ENCODE data around the gene INTS1. TPM values are rescaled to one million over a fixed set of nuclear protein-coding genes. Genes with fewer than 3 reads are reported as not detected.

INTS1 gene
- total and polyA plus RNA-seq, 4 donors = 31.2 to 121 (median 46.0) TPM

GRCh38 chr7:1441615-1442354 lies 62.4 kb downstream of the INTS1 start:
- no peak for DNase-seq
- Histone ChIP-seq H3K9ac (ENCODE audit: insufficient read depth in 1 of 2, low read length in 2 of 2) (no peak overlapping the region), H3K4me3 (no peak overlapping the region), H3K27ac (ENCODE audit: low read depth in 1 of 2, low read length in 1 of 2) (no peak overlapping the region), H3K36me3 (ENCODE audit: control insufficient read depth in 4 of 4, insufficient read depth in 4 of 4, low read length in 4 of 4) (peaks cover 0 to 50% (median 0%) of the 10 kb centered on the region in 4 donors), H3K27me3 (ENCODE audit: control insufficient read depth in 3 of 3, insufficient read depth in 3 of 3, low read length in 2 of 3) (no peaks in the 10 kb centered on the region), H3K4me1 (ENCODE audit: control insufficient read depth in 5 of 5, insufficient read depth in 5 of 5, low read length in 5 of 5) (no peaks in the 10 kb centered on the region), H3K9me3 (ENCODE audit: control insufficient read depth in 4 of 4, insufficient read depth in 3 of 4, low read length in 3 of 4) (no peaks in the 10 kb centered on the region)
- WGBS, 2 donors = 83 to 88% methylated on average over 39 to 41 of the region's 41 CpGs
- TF ChIP-seq, protein P1, sequence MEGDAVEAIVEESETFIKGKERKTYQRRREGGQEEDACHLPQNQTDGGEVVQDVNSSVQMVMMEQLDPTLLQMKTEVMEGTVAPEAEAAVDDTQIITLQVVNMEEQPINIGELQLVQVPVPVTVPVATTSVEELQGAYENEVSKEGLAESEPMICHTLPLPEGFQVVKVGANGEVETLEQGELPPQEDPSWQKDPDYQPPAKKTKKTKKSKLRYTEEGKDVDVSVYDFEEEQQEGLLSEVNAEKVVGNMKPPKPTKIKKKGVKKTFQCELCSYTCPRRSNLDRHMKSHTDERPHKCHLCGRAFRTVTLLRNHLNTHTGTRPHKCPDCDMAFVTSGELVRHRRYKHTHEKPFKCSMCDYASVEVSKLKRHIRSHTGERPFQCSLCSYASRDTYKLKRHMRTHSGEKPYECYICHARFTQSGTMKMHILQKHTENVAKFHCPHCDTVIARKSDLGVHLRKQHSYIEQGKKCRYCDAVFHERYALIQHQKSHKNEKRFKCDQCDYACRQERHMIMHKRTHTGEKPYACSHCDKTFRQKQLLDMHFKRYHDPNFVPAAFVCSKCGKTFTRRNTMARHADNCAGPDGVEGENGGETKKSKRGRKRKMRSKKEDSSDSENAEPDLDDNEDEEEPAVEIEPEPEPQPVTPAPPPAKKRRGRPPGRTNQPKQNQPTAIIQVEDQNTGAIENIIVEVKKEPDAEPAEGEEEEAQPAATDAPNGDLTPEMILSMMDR (IDR thresholded peaks at IDR 0.05; ENCODE audit: control extremely low read depth, extremely low read depth) = no peak
- no peak for ATAC-seq (ENCODE audit: insufficient read depth, low FRiP score)

- DNase-seq (no peak), ATAC-seq (ENCODE audit: insufficient read depth, low FRiP score) (no peak)
- H3K9ac ChIP-seq (ENCODE audit: insufficient read depth in 1 of 2, low read length in 2 of 2) = no peak overlapping the region
- H3K4me3 ChIP-seq = no peak overlapping the region
- no peaks in the 10 kb centered on the region for H3K9me3 ChIP-seq (ENCODE audit: control insufficient read depth in 4 of 4, insufficient read depth in 3 of 4, low read length in 3 of 4)
- H3K27ac ChIP-seq (ENCODE audit: low read depth in 1 of 2, low read length in 1 of 2) = no peak overlapping the region
- TF ChIP-seq, protein P1 (IDR thresholded peaks at IDR 0.05; ENCODE audit: control extremely low read depth, extremely low read depth) = no peak
- H3K4me1 ChIP-seq (ENCODE audit: control insufficient read depth in 5 of 5, insufficient read depth in 5 of 5, low read length in 5 of 5) = no peaks in the 10 kb centered on the region
- WGBS, 2 donors = 94 to 99% methylated on average over 8 to 10 of the region's 10 CpGs
- no peaks in the 10 kb centered on the region for H3K27me3 ChIP-seq (ENCODE audit: control insufficient read depth in 3 of 3, insufficient read depth in 3 of 3, low read length in 2 of 3)
- H3K36me3 ChIP-seq (ENCODE audit: control insufficient read depth in 4 of 4, insufficient read depth in 4 of 4, low read length in 4 of 4) = peaks cover 0 to 48% (median 0%) of the 10 kb centered on the region in 4 donors
These were observed 63.6 kb downstream of the INTS1 start for GRCh38 chr7:1440620-1441019.

- H3K27ac ChIP-seq (ENCODE audit: low read depth in 1 of 2, low read length in 1 of 2) = no peak overlapping the region
- DNase-seq (no peak), ATAC-seq (ENCODE audit: insufficient read depth, low FRiP score) (no peak)
- H3K4me1 ChIP-seq (ENCODE audit: control insufficient read depth in 5 of 5, insufficient read depth in 5 of 5, low read length in 5 of 5) = no peaks in the 10 kb centered on the region
- no peak overlapping the region for H3K9ac ChIP-seq (ENCODE audit: insufficient read depth in 1 of 2, low read length in 2 of 2)
- no peaks in the 10 kb centered on the region for H3K9me3 ChIP-seq (ENCODE audit: control insufficient read depth in 4 of 4, insufficient read depth in 3 of 4, low read length in 3 of 4)
- 94 to 95% methylated on average over 31 of the region's 31 CpGs for WGBS, 2 donors
- peaks cover 0 to 50% (median 0%) of the 10 kb centered on the region in 4 donors for H3K36me3 ChIP-seq (ENCODE audit: control insufficient read depth in 4 of 4, insufficient read depth in 4 of 4, low read length in 4 of 4)
- TF ChIP-seq, protein P1 (IDR thresholded peaks at IDR 0.05; ENCODE audit: control extremely low read depth, extremely low read depth) = no peak
- no peak overlapping the region for H3K4me3 ChIP-seq
- H3K27me3 ChIP-seq (ENCODE audit: control insufficient read depth in 3 of 3, insufficient read depth in 3 of 3, low read length in 2 of 3) = no peaks in the 10 kb centered on the region
These were observed 64.5 kb downstream of the INTS1 start for GRCh38 chr7:1439373-1440363.

All from lung (tissue), 12 donors.